Cardiac muscle cell (in vitro differentiated cells and primary cell): Measurements from ENCODE around the gene COG7. TPM values are rescaled to one million over a fixed set of nuclear protein-coding genes. Genes with fewer than 3 reads are reported as not detected.
A peak's percentile ranks its signal among the peaks of the same experiment; 100 is the strongest.
"Not testable (repeated sequence)": the region's sequence is repeated elsewhere in the genome, so short reads cannot be mapped to it uniquely, and the experiment has no call there.

ENCODE experiments used
- DNase-seq, 2 donors: peaks; one replicate each; pipeline versions ENCODE4 v3.0.0 to v3.0.0-alpha.2; 2010 to 2017; ENCODE audit warnings: low read depth in 1 of 2, low spot score in 1 of 2
- H3K27ac ChIP-seq: fragments of 200-600 bp; sonication (generic); 2 replicates; pipeline ENCODE4 v1.5.1; 2016
- H3K27me3 ChIP-seq: fragments of 200-600 bp; sonication (generic); 2 replicates; pipeline ENCODE4 v1.6.0; 2016; ENCODE audit warnings: control low read depth
- H3K36me3 ChIP-seq: fragments of 200-600 bp; sonication (generic); 2 replicates; pipeline ENCODE4 v1.5.1; 2016; ENCODE audit warnings: control low read depth
- H3K4me1 ChIP-seq: fragments of 200-600 bp; sonication (generic); 2 replicates; pipeline ENCODE4 v1.8.1; 2017; ENCODE audit warnings: low read depth, mild to moderate bottlenecking, mixed run types
- H3K4me3 ChIP-seq: fragments of 200-600 bp; sonication (generic); 2 replicates; pipeline ENCODE4 v1.5.1; 2016; ENCODE audit warnings: mild to moderate bottlenecking
- H3K9me3 ChIP-seq: fragments of 200-600 bp; sonication (generic); 2 replicates; pipeline ENCODE4 v1.5.1; 2017; ENCODE audit warnings: low read depth, mild to moderate bottlenecking, control low read depth
- CTCF ChIP-seq: IDR thresholded peaks from 2 replicates; pipeline ENCODE4 v1.5.1; 2012; ENCODE audit warnings: low read depth, mild to moderate bottlenecking, low read length
- polyA plus RNA-seq: library from polyadenylated mRNA; unstranded; fragments of >200 nt; fragmentation: Nextera tagmentation; extraction: Ambion mirVana; gene quantifications from 2 replicates; pipeline ENCODE4 v1.2.1, GENCODE V29; 2016
- total RNA-seq: library from RNA; depleted of rRNA; stranded (reverse); fragments of >200 nt; gene quantifications from 2 replicates; pipeline ENCODE4 v1.2.3, GENCODE V29; 2016

The COG7 gene
- total and polyA plus RNA-seq, 2 experiments from 2014 or later = 10.6 to 23.5 TPM

GRCh38 chr16:23476289-23476688, 23.3 kb upstream of the COG7 start:
- TF ChIP-seq CTCF = no peak
- H3K4me3 ChIP-seq = no peak overlapping the region
- no peaks in the 10 kb centered on the region for H3K9me3 ChIP-seq
- H3K27me3 ChIP-seq = no peaks in the 10 kb centered on the region
- peaks cover 71% of the 10 kb centered on the region for H3K36me3 ChIP-seq
- no peak for DNase-seq
- H3K4me1 ChIP-seq = no peaks in the 10 kb centered on the region
- H3K27ac ChIP-seq = no peak overlapping the region

- peaks cover under 1% of the 10 kb centered on the region for H3K4me1 ChIP-seq
- H3K27ac ChIP-seq = peak overlapping the region; percentile 32
- DNase-seq = peak in 1 of 2 donors; percentile 7
- H3K36me3 ChIP-seq = peaks cover 65% of the 10 kb centered on the region
- H3K27me3 ChIP-seq = no peaks in the 10 kb centered on the region
- no peak for TF ChIP-seq CTCF
- H3K9me3 ChIP-seq = no peaks in the 10 kb centered on the region
- no peak overlapping the region for H3K4me3 ChIP-seq
Observed at GRCh38 chr16:23469814-23470213, 16.8 kb upstream of the COG7 start.

- H3K36me3 ChIP-seq = peaks cover 46% of the 10 kb centered on the region
Observed at GRCh38 chr16:23466162-23466885, 13.3 kb upstream of the COG7 start.

GRCh38 chr16:23465179-23465578, 12.2 kb upstream of the COG7 start:
- no peak for TF ChIP-seq CTCF

More at GRCh38 chr16:23466162-23466885, 13.3 kb upstream of the COG7 start:
- H3K4me1 ChIP-seq = peaks cover 8% of the 10 kb centered on the region
- peak in 1 of 2 donors; percentile 12 for DNase-seq
- no peak for TF ChIP-seq CTCF
- no peaks in the 10 kb centered on the region for H3K9me3 ChIP-seq
- no peak overlapping the region for H3K4me3 ChIP-seq
- H3K27ac ChIP-seq = peak overlapping the region; percentile 34
- no peaks in the 10 kb centered on the region for H3K27me3 ChIP-seq

GRCh38 chr16:23464196-23464595, 11.2 kb upstream of the COG7 start:
- H3K9me3 ChIP-seq = no peaks in the 10 kb centered on the region
- H3K4me1 ChIP-seq = peaks cover 8% of the 10 kb centered on the region
- TF ChIP-seq CTCF = no peak
- no peak for DNase-seq
- H3K27ac ChIP-seq = peak overlapping the region; percentile 81
- H3K4me3 ChIP-seq = no peak overlapping the region
- no peaks in the 10 kb centered on the region for H3K27me3 ChIP-seq
- peaks cover 29% of the 10 kb centered on the region for H3K36me3 ChIP-seq

More at GRCh38 chr16:23465179-23465578, 12.2 kb upstream of the COG7 start:
- DNase-seq = no peak
- Histone ChIP-seq H3K4me1 (peaks cover 8% of the 10 kb centered on the region), H3K27me3 (no peaks in the 10 kb centered on the region), H3K27ac (peak overlapping the region; percentile 81), H3K4me3 (no peak overlapping the region), H3K36me3 (peaks cover 39% of the 10 kb centered on the region), H3K9me3 (no peaks in the 10 kb centered on the region)

- H3K4me3 ChIP-seq, H3K4me1 ChIP-seq, H3K27ac ChIP-seq, H3K27me3 ChIP-seq, H3K9me3 ChIP-seq: not testable (repeated sequence)
- peak in 1 of 2 donors; percentile 91 for DNase-seq
- H3K36me3 ChIP-seq = peaks cover 22% of the 10 kb centered on the region
Observed at GRCh38 chr16:23462994-23463393, 10.0 kb upstream of the COG7 start.
